NT2/D1 (cell line): ENCODE results near the gene DOCK3.

Source experiments
- DNase-seq: peaks from one replicate; pipeline ENCODE4 v3.0.0-alpha.2; 2011; ENCODE audit warnings: low read depth, low spot score
- H3K27me3 ChIP-seq: 2 replicates; pipeline ENCODE4 v1.6.0; 2011; ENCODE audit warnings: mild to moderate bottlenecking; ENCODE audit not compliant: insufficient read length, insufficient read depth
- H3K36me3 ChIP-seq: 2 replicates; pipeline ENCODE4 v1.6.1; 2011; ENCODE audit warnings: mild to moderate bottlenecking, low read length, mixed read lengths; ENCODE audit not compliant: insufficient read depth, insufficient read length
- H3K4me1 ChIP-seq: 2 replicates; pipeline ENCODE4 v1.5.1; 2011; ENCODE audit not compliant: insufficient read depth, insufficient read length
- H3K4me3 ChIP-seq: 2 replicates; pipeline ENCODE4 v1.5.1; 2011; ENCODE audit warnings: low read depth; ENCODE audit not compliant: insufficient read length
- H3K9ac ChIP-seq: 2 replicates; pipeline ENCODE4 v1.6.0; 2011; ENCODE audit warnings: low read depth; ENCODE audit not compliant: insufficient read length
- H3K9me3 ChIP-seq: 2 replicates; pipeline ENCODE4 v1.5.1; 2011; ENCODE audit warnings: mild to moderate bottlenecking, low read length; ENCODE audit not compliant: insufficient read depth
- SUZ12 ChIP-seq: IDR thresholded peaks from 2 replicates; pipeline ENCODE4 v1.6.1; 2011; ENCODE audit not compliant: insufficient read length, insufficient read depth; ENCODE audit errors: extremely low read depth
- YY1 ChIP-seq: IDR thresholded peaks from 2 replicates; pipeline ENCODE4 v1.6.1; 2011; ENCODE audit not compliant: insufficient read length, insufficient read depth
- ZNF274 ChIP-seq: IDR thresholded peaks from 2 replicates; pipeline ENCODE4 v1.6.1; 2011; ENCODE audit warnings: mild to moderate bottlenecking, low read depth, low read length

Gene DOCK3

DNA sequence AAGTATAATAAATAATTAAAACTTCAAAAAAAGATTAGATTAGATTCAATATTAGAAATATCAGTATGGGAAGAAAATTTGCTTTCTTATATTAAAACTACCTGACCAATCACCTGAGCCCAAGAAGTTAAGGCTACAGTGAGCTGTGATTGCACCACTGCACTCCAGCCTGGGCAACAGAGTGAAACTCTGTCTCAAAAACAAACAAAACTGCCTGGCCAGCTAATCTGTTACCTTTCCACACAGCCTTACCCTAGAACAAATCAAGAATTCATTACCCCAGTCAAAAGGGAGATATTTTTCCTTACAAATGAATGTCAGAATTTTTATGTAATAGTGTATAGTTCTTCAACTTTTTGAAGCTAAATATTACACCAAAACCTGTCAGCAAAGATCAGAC, 593.4 kb downstream of the DOCK3 start:
- no peak for TF ChIP-seq SUZ12
- no peak for TF ChIP-seq ZNF274
- no peak for TF ChIP-seq YY1
- no peaks in the 10 kb centered on the region for H3K36me3 ChIP-seq

DNA sequence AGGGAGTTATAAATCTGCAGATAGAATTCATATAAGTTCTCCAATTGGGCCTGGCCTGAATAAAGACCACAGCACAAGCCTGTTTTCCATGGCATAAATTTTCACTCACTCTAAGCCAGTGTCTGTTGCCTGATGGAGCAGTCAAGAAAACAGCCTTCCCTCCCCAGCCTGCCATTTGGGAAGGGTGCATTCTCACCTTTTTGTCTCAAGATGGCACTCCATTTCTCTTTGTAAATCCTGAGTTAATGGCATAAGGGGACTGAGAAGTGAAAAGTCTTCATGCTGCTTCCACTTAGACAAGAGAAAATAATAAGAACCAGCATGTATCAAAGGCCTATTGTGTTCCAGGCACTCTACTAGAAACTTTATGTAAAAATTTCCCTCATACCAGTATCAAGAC, 594.7 kb downstream of the DOCK3 start:
- Histone ChIP-seq H3K27me3 (no peaks in the 10 kb centered on the region), H3K9ac (no peak overlapping the region), H3K4me1 (no peaks in the 10 kb centered on the region), H3K36me3 (no peaks in the 10 kb centered on the region), H3K4me3 (no peak overlapping the region), H3K9me3 (no peaks in the 10 kb centered on the region)
- TF ChIP-seq YY1 = no peak
- no peak for DNase-seq

More for the DNA sequence above, 593.4 kb downstream of the DOCK3 start:
- Histone ChIP-seq H3K27me3 (no peaks in the 10 kb centered on the region), H3K4me3 (no peak overlapping the region), H3K9me3 (no peaks in the 10 kb centered on the region), H3K9ac (no peak overlapping the region), H3K4me1 (no peaks in the 10 kb centered on the region)
- DNase-seq = no peak

DNA sequence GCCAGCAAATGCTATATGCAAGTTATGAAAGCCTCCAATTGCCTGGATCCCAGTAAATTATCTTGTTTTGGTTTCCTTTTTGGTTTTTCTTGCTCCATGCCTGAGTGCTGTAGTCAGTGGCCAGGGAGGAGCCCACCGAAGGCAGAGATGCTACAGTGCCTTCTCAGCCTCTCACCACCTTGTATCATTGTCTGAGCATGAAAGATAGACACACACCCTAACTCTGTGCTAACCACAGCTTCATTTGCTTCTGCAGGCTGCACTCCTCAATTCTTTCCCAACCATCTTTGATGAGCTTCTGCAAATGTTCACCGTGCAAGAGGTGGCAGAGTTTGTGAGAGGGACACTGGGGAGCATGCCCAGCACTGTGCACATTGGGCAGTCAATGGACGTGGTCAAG, 595.8 kb downstream of the DOCK3 start:
- Histone ChIP-seq H3K9ac (no peak overlapping the region), H3K27me3 (no peaks in the 10 kb centered on the region), H3K36me3 (no peaks in the 10 kb centered on the region), H3K4me1 (no peaks in the 10 kb centered on the region), H3K9me3 (no peaks in the 10 kb centered on the region), H3K4me3 (no peak overlapping the region)
- TF ChIP-seq SUZ12 = no peak
- no peak for TF ChIP-seq ZNF274
- no peak for TF ChIP-seq YY1
- no peak for DNase-seq

DNA sequence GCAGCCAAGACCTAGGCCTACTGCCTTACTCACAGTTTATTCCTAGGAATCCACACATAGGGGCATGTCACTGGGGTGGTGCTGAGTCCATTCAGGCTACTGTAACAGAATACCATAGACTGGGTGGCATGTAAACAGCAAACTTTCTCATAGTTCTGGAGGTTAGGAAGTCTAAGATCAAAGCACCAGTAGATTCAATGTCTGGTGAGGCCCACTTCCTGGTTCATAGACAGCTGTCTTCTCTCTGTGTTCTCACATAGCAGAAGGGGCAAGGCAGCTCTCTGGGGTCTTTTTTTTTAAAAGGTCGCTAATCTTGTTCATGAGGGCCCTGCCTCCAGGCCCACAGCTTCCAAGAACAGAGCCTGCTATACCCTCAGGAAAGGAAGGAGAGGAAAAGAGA, 596.4 kb downstream of the DOCK3 start:
- TF ChIP-seq ZNF274 (no peak), YY1 (no peak), SUZ12 (no peak)
- no peak for DNase-seq
- Histone ChIP-seq H3K27me3 (no peaks in the 10 kb centered on the region), H3K9me3 (no peaks in the 10 kb centered on the region), H3K36me3 (no peaks in the 10 kb centered on the region), H3K9ac (no peak overlapping the region), H3K4me1 (no peaks in the 10 kb centered on the region), H3K4me3 (no peak overlapping the region)

DNA sequence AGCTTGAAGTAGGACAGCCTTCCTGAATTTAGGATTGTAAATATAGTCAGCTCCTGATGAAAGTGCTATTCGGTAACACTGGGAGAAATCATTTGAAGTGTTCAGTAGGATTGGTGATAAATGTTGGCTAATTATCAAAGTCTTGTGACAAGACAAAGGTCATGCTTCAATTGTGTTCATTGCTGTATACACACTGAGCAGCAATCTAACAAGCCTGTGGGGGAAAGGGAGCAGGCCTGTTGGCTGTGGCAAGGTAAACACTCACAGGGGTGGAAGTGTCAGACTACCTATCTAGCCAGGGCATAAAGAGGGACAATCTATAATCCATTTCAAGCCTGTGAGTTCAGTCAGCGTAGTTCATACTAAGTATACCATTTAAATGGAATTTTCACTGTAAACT, 599.3 kb downstream of the DOCK3 start:
- DNase-seq = no peak
- no peaks in the 10 kb centered on the region for H3K36me3 ChIP-seq
- TF ChIP-seq SUZ12 = no peak
- TF ChIP-seq ZNF274 = no peak
- no peak for TF ChIP-seq YY1
- H3K9me3 ChIP-seq = no peaks in the 10 kb centered on the region
- no peak overlapping the region for H3K9ac ChIP-seq
- H3K27me3 ChIP-seq = no peaks in the 10 kb centered on the region
- H3K4me1 ChIP-seq = no peaks in the 10 kb centered on the region
- no peak overlapping the region for H3K4me3 ChIP-seq

DNA sequence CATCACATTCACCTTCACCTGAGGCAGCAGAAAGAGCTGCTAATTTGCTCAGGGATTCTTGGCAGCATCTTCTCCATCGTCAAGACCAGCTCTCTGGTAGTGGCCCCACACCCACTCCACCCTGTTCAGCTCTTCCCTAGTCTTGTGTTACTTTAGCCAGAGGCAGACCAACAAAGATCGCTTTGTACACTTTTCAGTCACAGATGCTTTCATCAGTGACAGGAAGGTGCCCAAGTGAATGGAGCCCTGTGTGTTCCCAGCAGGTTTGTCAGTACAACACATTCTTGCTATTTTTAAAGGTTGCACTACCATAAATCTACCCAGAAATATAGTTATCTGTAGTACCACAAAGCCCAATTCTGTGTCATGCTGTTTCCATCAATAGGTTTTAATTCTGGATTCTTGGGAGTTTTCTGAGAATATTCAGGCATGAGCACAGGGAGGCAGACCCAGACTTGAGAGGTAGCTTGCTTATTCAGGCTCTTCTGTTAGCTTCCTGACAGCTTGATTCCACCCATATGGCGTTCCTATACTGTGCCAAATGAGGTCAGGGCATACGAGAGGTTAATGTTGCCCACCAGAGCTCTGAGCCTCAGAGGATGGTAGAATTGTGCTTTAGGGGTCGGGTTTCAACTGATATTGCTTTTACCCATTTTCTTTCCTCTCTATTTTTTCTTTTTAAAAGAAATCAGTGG, 600.5 kb downstream of the DOCK3 start:
- Histone ChIP-seq H3K9ac (no peak overlapping the region), H3K4me1 (no peaks in the 10 kb centered on the region), H3K27me3 (no peaks in the 10 kb centered on the region), H3K36me3 (no peaks in the 10 kb centered on the region), H3K9me3 (no peaks in the 10 kb centered on the region), H3K4me3 (no peak overlapping the region)
- no peak for DNase-seq
- no peak for TF ChIP-seq YY1
- no peak for TF ChIP-seq ZNF274
- no peak for TF ChIP-seq SUZ12

DNA sequence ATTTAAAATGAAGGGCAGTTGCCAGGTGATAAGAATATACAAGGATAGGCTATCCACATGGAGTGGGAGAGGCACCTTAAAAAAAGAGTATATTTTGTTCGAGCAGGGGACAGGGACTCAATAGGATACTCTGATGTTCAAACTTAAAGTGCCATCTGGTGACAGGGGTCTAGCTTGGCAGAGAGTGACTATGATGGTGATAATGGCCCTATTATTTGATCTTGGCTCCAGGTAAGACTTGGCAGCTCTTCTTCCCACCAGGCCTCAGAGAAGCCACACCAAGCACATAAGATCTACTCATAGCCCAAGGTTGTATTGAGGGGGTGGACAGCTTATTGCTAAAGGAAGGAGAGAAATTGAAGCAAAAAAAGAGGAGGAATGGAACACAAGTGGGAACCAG, 601.3 kb downstream of the DOCK3 start:
- Histone ChIP-seq H3K36me3 (no peaks in the 10 kb centered on the region), H3K4me3 (no peak overlapping the region), H3K4me1 (no peaks in the 10 kb centered on the region), H3K9me3 (0 out of 2 replicates have a peak, but pooled peaks cover 1% of the 10 kb centered on the region), H3K27me3 (no peaks in the 10 kb centered on the region), H3K9ac (no peak overlapping the region)
- DNase-seq = no peak
- no peak for TF ChIP-seq ZNF274
- TF ChIP-seq SUZ12 = no peak
- TF ChIP-seq YY1 = no peak
